Retinal pigment epithelial cell (primary cell): ENCODE results near the gene PLCB1.
"Not testable (repeated sequence)": the region's sequence is repeated elsewhere in the genome, so short reads cannot be mapped to it uniquely, and the experiment has no call there.

Source experiments
- DNase-seq: peaks from one replicate; pipeline ENCODE4 v3.0.0-alpha.2; 2010; ENCODE audit warnings: low read depth
- H3K4me3 ChIP-seq: 2 replicates; pipeline ENCODE4 v1.5.1; 2011; ENCODE audit warnings: mild to moderate bottlenecking, low read length, control low read depth, moderate library complexity
- TF ChIP-seq, protein P1 (sequence below): conservative IDR thresholded peaks from 2 replicates; pipeline ENCODE4 v1.5.1; 2011; ENCODE audit warnings: low read depth, low read length, control low read depth, inconsistent platforms

The PLCB1 gene

DNA sequence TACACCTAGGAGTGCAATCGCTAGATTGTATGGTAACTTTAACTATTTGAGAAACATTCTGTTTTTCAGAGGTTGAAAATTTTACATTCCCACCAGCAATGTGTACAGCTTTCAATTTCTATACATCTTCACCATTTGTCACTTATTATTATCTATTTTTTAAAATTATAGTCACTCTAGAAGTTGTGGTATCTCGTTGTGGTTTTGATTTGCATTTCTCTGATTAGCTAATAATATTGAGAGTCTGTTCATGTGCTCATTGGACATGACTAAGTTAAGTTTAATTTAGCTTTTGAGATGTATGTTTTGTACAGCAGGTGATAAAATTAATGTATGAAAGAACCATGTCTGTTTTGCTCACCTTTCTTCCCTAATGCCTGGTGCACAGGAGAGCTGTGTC, 34.8 kb upstream of the PLCB1 start:
- TF ChIP-seq, protein P1, sequence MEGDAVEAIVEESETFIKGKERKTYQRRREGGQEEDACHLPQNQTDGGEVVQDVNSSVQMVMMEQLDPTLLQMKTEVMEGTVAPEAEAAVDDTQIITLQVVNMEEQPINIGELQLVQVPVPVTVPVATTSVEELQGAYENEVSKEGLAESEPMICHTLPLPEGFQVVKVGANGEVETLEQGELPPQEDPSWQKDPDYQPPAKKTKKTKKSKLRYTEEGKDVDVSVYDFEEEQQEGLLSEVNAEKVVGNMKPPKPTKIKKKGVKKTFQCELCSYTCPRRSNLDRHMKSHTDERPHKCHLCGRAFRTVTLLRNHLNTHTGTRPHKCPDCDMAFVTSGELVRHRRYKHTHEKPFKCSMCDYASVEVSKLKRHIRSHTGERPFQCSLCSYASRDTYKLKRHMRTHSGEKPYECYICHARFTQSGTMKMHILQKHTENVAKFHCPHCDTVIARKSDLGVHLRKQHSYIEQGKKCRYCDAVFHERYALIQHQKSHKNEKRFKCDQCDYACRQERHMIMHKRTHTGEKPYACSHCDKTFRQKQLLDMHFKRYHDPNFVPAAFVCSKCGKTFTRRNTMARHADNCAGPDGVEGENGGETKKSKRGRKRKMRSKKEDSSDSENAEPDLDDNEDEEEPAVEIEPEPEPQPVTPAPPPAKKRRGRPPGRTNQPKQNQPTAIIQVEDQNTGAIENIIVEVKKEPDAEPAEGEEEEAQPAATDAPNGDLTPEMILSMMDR: no peak
- no peak overlapping the region for H3K4me3 ChIP-seq
- no peak for DNase-seq

DNA sequence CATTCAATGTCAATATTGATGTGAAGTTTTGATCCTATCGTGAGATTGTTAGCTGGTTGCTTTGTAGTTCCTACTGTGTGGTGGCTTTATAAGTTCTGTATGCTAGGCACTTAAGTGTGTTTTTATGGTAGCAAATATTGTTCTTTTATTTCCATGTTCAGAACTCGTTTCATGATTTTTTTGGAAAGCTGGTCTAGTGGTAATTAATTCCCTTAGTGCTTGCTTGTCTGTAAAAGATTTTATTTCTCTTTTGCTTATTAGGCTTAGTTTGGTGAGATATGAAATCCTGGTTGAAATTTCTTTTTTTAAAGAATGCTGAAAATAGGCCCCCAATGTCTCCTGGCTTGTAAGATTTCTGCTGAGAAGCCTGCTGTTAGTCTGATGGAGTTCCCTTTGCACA, 27.8 kb upstream of the PLCB1 start:
- no peak overlapping the region for H3K4me3 ChIP-seq
- no peak for DNase-seq
- TF ChIP-seq, protein P1: no peak

GRCh38 chr20:8114612-8115011, 17.5 kb upstream of the PLCB1 start:
- not testable (repeated sequence) for H3K4me3 ChIP-seq, DNase-seq

GRCh38 chr20:8115436-8115835, 16.6 kb upstream of the PLCB1 start:
- no peak for DNase-seq

DNA sequence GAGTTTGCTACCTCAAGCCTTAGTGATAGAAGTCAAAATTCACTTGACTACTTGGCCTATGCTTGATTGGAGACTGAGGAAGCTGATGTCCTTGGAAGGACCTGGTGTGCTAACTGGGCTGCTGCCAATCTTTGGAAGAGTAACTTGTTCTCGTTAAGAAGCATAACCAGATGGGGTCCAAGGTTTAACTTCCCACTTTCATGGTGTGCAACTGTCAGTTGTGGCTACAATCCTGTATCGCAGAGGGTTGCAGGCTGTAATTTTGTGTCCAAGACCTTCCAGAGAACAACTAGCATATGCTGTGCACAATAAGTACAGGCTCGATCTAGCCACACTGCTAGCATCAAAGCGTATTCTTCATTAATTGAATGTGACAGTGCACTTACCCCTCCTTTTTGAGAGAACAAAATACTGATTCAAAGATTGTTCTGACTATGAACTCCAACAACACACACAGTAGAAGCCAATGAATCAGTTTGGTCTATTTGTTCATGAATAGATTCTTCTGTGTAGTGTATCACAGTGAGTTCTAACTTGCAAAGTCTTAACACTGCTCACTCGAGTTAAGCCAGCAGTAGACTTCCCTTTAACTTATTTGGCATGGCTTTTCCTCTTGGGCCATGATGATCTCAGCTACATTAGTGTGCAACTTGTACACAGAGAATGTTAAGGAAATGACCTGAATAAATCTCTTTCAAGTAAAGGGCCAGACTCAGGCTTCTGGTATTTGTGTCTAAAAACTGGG, 15.8 kb upstream of the PLCB1 start:
- DNase-seq: no peak
- TF ChIP-seq, protein P1: no peak
- H3K4me3 ChIP-seq: no peak overlapping the region

More at GRCh38 chr20:8115436-8115835, 16.6 kb upstream of the PLCB1 start:
- no peak overlapping the region for H3K4me3 ChIP-seq
- TF ChIP-seq, protein P1: no peak

DNA sequence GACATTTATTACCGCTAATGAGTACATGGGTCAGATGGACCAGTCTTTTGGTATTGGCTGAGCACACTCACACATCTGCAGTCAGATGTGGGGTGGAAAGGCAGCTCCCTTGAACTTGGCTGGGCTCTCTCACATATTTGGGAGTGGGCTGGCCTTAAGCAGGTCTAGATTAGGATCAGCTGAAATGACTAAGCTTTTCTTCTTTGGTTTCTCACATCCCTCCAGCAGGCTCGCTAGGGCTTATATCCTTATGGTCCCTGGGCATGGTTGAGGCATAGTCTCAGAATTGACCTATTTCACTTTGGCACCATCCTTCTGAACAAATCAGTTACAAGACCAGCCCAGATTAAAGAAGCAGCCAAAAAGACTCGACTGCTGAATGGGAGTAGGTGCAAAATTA, 14.4 kb upstream of the PLCB1 start:
- H3K4me3 ChIP-seq: no peak overlapping the region
- DNase-seq: no peak
- TF ChIP-seq, protein P1: no peak

- TF ChIP-seq, protein P1: no peak
- DNase-seq: no peak
- H3K4me3 ChIP-seq: no peak overlapping the region
Observed at GRCh38 chr20:8118039-8118438, 14.0 kb upstream of the PLCB1 start.
